ENCODE data around the gene MYCN. TPM values are rescaled to one million over a fixed set of nuclear protein-coding genes. Genes with fewer than 3 reads are reported as not detected.

Gene MYCN
- total RNA-seq, 1 experiment from 2014 or later: 68.3 TPM

DNA sequence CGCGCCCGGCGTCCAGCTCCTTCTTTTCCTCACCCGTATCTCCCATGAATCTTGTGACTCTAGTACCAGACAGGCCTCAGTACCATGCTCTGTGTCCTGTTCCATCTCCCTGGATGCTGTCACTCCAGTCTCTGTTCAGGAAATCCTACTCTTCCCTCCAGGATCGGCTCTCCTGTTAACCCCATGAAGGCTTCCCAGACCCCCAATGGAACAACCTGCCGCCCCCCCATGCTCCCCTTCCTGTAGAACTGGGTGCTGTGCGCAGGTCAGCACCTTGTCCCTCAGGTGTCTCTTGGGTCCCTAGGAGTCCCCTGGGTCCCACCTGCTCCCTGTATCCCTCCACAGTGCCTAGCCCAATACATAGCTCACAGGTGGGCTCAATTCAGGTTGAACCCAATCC is 41.3 kb downstream of the MYCN start (continued):
- TF ChIP-seq, protein P1, sequence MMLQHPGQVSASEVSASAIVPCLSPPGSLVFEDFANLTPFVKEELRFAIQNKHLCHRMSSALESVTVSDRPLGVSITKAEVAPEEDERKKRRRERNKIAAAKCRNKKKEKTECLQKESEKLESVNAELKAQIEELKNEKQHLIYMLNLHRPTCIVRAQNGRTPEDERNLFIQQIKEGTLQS (CRISPR knock-in tag; conservative IDR thresholded peaks at IDR 0.05): no peak
- TF ChIP-seq, protein P2, sequence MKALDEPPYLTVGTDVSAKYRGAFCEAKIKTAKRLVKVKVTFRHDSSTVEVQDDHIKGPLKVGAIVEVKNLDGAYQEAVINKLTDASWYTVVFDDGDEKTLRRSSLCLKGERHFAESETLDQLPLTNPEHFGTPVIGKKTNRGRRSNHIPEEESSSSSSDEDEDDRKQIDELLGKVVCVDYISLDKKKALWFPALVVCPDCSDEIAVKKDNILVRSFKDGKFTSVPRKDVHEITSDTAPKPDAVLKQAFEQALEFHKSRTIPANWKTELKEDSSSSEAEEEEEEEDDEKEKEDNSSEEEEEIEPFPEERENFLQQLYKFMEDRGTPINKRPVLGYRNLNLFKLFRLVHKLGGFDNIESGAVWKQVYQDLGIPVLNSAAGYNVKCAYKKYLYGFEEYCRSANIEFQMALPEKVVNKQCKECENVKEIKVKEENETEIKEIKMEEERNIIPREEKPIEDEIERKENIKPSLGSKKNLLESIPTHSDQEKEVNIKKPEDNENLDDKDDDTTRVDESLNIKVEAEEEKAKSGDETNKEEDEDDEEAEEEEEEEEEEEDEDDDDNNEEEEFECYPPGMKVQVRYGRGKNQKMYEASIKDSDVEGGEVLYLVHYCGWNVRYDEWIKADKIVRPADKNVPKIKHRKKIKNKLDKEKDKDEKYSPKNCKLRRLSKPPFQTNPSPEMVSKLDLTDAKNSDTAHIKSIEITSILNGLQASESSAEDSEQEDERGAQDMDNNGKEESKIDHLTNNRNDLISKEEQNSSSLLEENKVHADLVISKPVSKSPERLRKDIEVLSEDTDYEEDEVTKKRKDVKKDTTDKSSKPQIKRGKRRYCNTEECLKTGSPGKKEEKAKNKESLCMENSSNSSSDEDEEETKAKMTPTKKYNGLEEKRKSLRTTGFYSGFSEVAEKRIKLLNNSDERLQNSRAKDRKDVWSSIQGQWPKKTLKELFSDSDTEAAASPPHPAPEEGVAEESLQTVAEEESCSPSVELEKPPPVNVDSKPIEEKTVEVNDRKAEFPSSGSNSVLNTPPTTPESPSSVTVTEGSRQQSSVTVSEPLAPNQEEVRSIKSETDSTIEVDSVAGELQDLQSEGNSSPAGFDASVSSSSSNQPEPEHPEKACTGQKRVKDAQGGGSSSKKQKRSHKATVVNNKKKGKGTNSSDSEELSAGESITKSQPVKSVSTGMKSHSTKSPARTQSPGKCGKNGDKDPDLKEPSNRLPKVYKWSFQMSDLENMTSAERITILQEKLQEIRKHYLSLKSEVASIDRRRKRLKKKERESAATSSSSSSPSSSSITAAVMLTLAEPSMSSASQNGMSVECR (CRISPR knock-in tag; IDR thresholded peaks at IDR 0.05; ENCODE audit: borderline replicate concordance): no peak
- TF ChIP-seq, protein P3, sequence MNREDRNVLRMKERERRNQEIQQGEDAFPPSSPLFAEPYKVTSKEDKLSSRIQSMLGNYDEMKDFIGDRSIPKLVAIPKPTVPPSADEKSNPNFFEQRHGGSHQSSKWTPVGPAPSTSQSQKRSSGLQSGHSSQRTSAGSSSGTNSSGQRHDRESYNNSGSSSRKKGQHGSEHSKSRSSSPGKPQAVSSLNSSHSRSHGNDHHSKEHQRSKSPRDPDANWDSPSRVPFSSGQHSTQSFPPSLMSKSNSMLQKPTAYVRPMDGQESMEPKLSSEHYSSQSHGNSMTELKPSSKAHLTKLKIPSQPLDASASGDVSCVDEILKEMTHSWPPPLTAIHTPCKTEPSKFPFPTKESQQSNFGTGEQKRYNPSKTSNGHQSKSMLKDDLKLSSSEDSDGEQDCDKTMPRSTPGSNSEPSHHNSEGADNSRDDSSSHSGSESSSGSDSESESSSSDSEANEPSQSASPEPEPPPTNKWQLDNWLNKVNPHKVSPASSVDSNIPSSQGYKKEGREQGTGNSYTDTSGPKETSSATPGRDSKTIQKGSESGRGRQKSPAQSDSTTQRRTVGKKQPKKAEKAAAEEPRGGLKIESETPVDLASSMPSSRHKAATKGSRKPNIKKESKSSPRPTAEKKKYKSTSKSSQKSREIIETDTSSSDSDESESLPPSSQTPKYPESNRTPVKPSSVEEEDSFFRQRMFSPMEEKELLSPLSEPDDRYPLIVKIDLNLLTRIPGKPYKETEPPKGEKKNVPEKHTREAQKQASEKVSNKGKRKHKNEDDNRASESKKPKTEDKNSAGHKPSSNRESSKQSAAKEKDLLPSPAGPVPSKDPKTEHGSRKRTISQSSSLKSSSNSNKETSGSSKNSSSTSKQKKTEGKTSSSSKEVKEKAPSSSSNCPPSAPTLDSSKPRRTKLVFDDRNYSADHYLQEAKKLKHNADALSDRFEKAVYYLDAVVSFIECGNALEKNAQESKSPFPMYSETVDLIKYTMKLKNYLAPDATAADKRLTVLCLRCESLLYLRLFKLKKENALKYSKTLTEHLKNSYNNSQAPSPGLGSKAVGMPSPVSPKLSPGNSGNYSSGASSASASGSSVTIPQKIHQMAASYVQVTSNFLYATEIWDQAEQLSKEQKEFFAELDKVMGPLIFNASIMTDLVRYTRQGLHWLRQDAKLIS (CRISPR knock-in tag; IDR thresholded peaks at IDR 0.05; ENCODE audit: borderline replicate concordance): no peak
- TF ChIP-seq, protein P4, sequence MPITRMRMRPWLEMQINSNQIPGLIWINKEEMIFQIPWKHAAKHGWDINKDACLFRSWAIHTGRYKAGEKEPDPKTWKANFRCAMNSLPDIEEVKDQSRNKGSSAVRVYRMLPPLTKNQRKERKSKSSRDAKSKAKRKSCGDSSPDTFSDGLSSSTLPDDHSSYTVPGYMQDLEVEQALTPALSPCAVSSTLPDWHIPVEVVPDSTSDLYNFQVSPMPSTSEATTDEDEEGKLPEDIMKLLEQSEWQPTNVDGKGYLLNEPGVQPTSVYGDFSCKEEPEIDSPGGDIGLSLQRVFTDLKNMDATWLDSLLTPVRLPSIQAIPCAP (CRISPR knock-in tag; IDR thresholded peaks at IDR 0.05): no peak
- TF ChIP-seq CREB1 (CRISPR knock-in tag; IDR thresholded peaks at IDR 0.05) (no peak), GRHL2 (CRISPR knock-in tag; IDR thresholded peaks at IDR 0.05; ENCODE audit: insufficient replicate concordance, severe bottlenecking) (no peak), RELA (CRISPR knock-in tag; IDR thresholded peaks at IDR 0.05; ENCODE audit: borderline replicate concordance) (no peak)

DNA sequence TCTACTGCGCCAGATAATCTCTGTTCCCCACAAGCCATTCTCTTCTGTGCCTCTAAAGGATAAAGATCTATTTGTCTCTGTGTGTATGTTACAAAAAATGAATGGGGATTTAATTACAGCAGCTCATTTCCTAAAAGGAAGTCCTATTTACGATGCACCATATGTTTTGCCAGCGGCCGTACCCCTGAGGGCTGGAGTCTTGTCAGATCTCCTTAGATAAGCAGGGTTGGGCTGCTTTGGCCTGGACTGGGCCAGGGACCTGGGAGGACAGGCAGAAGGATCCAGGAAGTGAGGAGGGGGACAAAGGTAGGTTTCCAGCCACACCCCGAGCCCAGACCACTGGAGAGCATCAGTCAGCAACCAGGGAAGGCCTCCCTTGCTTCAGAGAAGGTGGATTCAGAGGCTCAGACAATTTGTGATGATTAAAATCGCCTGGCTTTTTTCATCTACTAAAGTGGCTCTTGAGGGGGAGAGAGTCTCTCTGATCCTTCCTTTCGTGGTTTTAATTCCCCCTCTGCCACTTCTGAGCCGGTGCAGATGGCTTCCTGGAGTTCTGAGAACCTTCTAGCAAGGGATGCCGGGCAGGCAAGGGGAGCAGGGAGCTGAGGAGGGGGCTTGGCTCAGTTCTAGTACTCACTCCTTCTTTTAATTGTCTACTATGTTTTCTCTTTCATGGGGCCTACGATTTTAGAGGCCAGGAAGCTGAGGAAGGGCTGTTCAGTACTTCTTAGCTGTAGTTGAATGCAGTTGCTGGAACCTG is 42.1 kb downstream of the MYCN start:
- no peaks in the 10 kb centered on the region for H3K36me3 Mint-ChIP-seq
- CTCF ChIA-PET: interaction anchor here (0.6 to 2.1 kb wide), 4 partner anchors 24 to 141 kb away, joined by 3 to 11 read pairs (median 3); partner anchors contain the start of gene MYCN
- TF ChIP-seq EMX1 (CRISPR knock-in tag; IDR thresholded peaks at IDR 0.05): no peak
- TF ChIP-seq SP1 (CRISPR knock-in tag; conservative IDR thresholded peaks at IDR 0.05): no peak
- TF ChIP-seq, protein P5, sequence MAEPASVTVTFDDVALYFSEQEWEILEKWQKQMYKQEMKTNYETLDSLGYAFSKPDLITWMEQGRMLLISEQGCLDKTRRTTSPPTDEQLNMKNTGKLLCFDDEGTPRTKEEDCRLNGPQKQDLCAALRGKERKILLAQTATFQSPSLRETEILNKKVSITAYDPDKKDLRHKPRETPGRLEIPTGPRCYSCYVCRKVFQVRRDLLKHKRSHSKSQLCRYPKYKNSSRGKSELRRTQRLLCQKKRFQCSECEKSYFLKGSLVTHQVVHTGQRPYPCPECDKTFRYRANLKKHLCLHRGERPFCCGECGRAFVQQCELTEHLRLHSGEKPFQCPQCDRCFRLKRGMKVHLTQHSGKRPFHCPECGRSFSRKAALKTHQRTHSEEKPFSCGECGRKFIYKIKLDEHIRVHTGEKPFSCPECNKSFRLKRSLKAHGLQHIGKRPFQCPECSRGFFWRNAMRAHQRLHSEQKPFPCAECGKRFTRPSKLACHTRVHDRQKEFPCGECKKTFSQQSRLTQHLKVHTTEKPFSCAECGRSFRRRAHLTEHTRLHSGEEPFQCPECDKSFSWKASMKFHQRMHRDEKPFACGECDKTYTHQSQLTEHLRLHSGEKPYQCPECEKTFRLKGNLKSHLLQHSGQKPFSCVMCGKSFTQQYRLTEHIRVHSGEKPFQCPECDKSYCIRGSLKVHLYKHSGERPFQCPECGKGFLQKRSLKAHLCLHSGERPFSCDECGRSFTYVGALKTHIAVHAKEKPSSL (CRISPR knock-in tag; conservative IDR thresholded peaks at IDR 0.05): no peak
- TF ChIP-seq, protein P6, sequence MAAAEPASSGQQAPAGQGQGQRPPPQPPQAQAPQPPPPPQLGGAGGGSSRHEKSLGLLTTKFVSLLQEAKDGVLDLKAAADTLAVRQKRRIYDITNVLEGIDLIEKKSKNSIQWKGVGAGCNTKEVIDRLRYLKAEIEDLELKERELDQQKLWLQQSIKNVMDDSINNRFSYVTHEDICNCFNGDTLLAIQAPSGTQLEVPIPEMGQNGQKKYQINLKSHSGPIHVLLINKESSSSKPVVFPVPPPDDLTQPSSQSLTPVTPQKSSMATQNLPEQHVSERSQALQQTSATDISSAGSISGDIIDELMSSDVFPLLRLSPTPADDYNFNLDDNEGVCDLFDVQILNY (CRISPR knock-in tag; IDR thresholded peaks at IDR 0.05): no peak
- TF ChIP-seq, protein P7, sequence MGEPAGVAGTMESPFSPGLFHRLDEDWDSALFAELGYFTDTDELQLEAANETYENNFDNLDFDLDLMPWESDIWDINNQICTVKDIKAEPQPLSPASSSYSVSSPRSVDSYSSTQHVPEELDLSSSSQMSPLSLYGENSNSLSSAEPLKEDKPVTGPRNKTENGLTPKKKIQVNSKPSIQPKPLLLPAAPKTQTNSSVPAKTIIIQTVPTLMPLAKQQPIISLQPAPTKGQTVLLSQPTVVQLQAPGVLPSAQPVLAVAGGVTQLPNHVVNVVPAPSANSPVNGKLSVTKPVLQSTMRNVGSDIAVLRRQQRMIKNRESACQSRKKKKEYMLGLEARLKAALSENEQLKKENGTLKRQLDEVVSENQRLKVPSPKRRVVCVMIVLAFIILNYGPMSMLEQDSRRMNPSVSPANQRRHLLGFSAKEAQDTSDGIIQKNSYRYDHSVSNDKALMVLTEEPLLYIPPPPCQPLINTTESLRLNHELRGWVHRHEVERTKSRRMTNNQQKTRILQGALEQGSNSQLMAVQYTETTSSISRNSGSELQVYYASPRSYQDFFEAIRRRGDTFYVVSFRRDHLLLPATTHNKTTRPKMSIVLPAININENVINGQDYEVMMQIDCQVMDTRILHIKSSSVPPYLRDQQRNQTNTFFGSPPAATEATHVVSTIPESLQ (CRISPR knock-in tag; IDR thresholded peaks at IDR 0.05): no peak
- TF ChIP-seq NFYB (CRISPR knock-in tag; conservative IDR thresholded peaks at IDR 0.05; ENCODE audit: low read depth): no peak
- TF ChIP-seq, protein P8, sequence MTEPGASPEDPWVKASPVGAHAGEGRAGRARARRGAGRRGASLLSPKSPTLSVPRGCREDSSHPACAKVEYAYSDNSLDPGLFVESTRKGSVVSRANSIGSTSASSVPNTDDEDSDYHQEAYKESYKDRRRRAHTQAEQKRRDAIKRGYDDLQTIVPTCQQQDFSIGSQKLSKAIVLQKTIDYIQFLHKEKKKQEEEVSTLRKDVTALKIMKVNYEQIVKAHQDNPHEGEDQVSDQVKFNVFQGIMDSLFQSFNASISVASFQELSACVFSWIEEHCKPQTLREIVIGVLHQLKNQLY (CRISPR knock-in tag; IDR thresholded peaks at IDR 0.05): no peak
- TF ChIP-seq ZNF138 (CRISPR knock-in tag; conservative IDR thresholded peaks at IDR 0.05): no peak
- TF ChIP-seq, protein P9, sequence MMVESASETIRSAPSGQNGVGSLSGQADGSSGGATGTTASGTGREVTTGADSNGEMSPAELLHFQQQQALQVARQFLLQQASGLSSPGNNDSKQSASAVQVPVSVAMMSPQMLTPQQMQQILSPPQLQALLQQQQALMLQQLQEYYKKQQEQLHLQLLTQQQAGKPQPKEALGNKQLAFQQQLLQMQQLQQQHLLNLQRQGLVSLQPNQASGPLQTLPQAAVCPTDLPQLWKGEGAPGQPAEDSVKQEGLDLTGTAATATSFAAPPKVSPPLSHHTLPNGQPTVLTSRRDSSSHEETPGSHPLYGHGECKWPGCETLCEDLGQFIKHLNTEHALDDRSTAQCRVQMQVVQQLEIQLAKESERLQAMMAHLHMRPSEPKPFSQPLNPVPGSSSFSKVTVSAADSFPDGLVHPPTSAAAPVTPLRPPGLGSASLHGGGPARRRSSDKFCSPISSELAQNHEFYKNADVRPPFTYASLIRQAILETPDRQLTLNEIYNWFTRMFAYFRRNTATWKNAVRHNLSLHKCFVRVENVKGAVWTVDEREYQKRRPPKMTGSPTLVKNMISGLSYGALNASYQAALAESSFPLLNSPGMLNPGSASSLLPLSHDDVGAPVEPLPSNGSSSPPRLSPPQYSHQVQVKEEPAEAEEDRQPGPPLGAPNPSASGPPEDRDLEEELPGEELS (CRISPR knock-in tag; IDR thresholded peaks at IDR 0.05): no peak

More for the DNA sequence above, 42.1 kb downstream of the MYCN start:
- POLR2A ChIA-PET: no interaction called here
- Mint-ChIP-seq H3K27ac (peak overlapping the region; percentile 84), H3K27me3 (ENCODE audit: low read depth) (no peaks in the 10 kb centered on the region), H3K9me3 (peaks cover 3% of the 10 kb centered on the region), H3K4me3 (no peak overlapping the region), H3K4me1 (peaks cover 55% of the 10 kb centered on the region)
- ATAC-seq (no peak), DNase-seq (ENCODE audit: low spot score) (no peak)

Measured in WTC11 (cell line).